ENCODE data around the gene YEATS2.
A peak's percentile ranks its signal among the peaks of the same experiment; 100 is the strongest.
"Not testable (repeated sequence)": the region's sequence is repeated elsewhere in the genome, so short reads cannot be mapped to it uniquely, and the experiment has no call there.

YEATS2 gene

GRCh38 chr3:183779896-183780465 lies 82.4 kb downstream of the YEATS2 start:
- no peak for DNase-seq

- no peak for DNase-seq
Observed at GRCh38 chr3:183781246-183781645, 83.6 kb downstream of the YEATS2 start.

- DNase-seq = no peak
Observed at GRCh38 chr3:183782576-183783276, 85.1 kb downstream of the YEATS2 start.

- not testable (repeated sequence) for DNase-seq
Observed at GRCh38 chr3:183784503-183784902, 86.9 kb downstream of the YEATS2 start.

GRCh38 chr3:183789826-183790225 lies 92.2 kb downstream of the YEATS2 start:
- DNase-seq = no peak

- no peak for DNase-seq
Observed at GRCh38 chr3:183790700-183791099, 93.1 kb downstream of the YEATS2 start.

- no peak for DNase-seq
Observed at GRCh38 chr3:183792976-183793375, 95.4 kb downstream of the YEATS2 start.

GRCh38 chr3:183794452-183794851 lies 96.9 kb downstream of the YEATS2 start:
- no peak for DNase-seq

- DNase-seq = no peak
Observed at GRCh38 chr3:183796372-183796771, 98.8 kb downstream of the YEATS2 start.

GRCh38 chr3:183797996-183798395 lies 100.4 kb downstream of the YEATS2 start:
- DNase-seq = no peak

- no peak for DNase-seq
Observed at GRCh38 chr3:183799461-183799860, 101.9 kb downstream of the YEATS2 start.

GRCh38 chr3:183800243-183800863 lies 102.8 kb downstream of the YEATS2 start:
- no peak for DNase-seq

GRCh38 chr3:183801601-183802000 lies 104.0 kb downstream of the YEATS2 start:
- DNase-seq = no peak

GRCh38 chr3:183802989-183803388 lies 105.4 kb downstream of the YEATS2 start:
- DNase-seq = no peak

- peak; percentile 91 for DNase-seq
Observed at GRCh38 chr3:183807209-183807728, 109.7 kb downstream of the YEATS2 start.

GRCh38 chr3:183807881-183808280 lies 110.3 kb downstream of the YEATS2 start:
- no peak for DNase-seq

GRCh38 chr3:183808355-183808754 lies 110.8 kb downstream of the YEATS2 start:
- DNase-seq = no peak

GRCh38 chr3:183809270-183809669 lies 111.7 kb downstream of the YEATS2 start:
- DNase-seq = no peak

- no peak for DNase-seq
Observed at GRCh38 chr3:183810643-183811594, 113.3 kb downstream of the YEATS2 start.

GRCh38 chr3:183811638-183812037 lies 114.0 kb downstream of the YEATS2 start:
- DNase-seq = no peak

GRCh38 chr3:183812761-183813445 lies 115.3 kb downstream of the YEATS2 start:
- peak; percentile 74 for DNase-seq

GRCh38 chr3:183814240-183814639 lies 116.6 kb downstream of the YEATS2 start:
- DNase-seq = no peak
